HG03196 (cell line): ENCODE results near the gene EPN3.

Experiments
- ATAC-seq: cut with Tn5 transposase; IDR thresholded peaks from one replicate; pipeline ENCODE4 v1.9.1; 2021; ENCODE audit not compliant: unreplicated experiment

The EPN3 gene

DNA sequence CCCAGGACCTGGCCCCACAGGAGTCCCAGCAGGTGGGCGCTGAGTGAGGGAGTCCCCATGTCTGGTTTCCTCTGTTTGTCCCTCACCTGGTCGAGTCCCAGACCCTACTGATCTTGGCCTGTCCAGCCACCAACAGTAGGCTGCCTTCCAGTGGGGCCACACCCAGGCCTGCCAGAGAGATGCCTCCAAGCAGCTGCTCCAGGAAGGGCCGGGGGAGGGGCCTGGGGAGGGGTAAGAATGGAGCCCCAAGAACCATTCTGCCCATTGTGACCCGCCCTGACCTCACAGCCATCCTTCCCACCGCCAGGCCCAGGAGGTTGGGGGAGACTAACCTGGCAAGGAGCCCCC is 15.2 kb downstream of the EPN3 start:
- ATAC-seq, result no peak

DNA sequence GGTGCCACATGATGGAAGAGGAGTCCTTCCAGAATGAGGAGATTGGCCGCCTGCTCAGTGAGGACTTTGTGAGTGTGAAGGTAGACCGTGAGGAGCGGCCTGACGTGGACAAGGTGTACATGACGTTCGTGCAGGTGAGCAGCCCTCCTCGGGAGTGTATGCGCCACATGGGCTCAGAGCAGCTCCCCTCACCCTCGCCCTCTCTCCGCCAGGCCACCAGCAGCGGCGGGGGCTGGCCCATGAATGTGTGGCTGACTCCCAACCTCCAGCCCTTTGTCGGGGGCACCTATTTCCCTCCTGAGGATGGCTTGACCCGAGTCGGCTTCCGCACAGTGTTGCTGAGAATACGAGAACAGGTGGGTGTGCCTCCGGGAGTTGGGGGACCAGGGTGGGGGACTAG is 16.3 kb downstream of the EPN3 start:
- no peak for ATAC-seq

GRCh38 chr17:50549256-50549941 is 16.9 kb downstream of the EPN3 start:
- ATAC-seq, result no peak

- no peak for ATAC-seq
Measured at GRCh38 chr17:50549969-50550368, 17.4 kb downstream of the EPN3 start.

DNA sequence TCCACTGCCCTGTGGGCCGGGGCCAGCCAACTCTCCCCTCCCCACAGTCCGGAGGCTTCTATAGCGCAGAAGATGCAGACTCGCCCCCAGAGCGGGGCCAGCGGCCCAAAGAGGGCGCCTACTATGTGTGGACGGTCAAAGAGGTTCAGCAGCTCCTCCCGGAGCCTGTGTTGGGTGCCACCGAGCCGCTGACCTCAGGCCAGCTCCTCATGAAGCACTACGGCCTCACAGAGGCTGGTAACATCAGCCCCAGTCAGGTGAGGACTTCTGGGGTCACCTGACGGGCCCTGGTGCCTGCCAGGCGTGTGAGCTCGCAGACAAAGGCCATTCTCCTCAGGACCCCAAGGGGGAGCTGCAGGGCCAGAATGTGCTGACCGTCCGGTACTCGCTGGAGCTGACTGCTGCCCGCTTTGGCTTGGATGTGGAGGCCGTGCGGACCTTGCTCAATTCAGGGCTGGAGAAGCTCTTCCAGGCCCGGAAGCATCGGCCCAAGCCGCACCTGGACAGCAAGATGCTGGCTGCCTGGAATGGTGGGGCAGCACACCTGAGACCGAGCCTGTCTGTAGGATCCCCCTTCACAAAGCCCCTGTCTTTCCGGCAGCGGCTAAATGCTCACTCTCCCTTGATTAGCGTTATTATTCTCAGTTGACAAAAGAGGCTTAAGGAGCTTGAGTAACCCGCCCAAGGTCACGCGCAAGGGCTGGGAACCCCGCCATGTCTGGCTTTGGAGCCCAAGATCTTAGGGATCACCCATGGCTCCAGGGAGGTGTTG is 18.3 kb downstream of the EPN3 start:
- ATAC-seq, result no peak

- ATAC-seq, result no peak
Measured at GRCh38 chr17:50551433-50551815, 18.9 kb downstream of the EPN3 start.

GRCh38 chr17:50551884-50552283 is 19.3 kb downstream of the EPN3 start:
- no peak for ATAC-seq

GRCh38 chr17:50554201-50554600 is 21.7 kb downstream of the EPN3 start:
- no peak for ATAC-seq

GRCh38 chr17:50556803-50557202 is 24.3 kb downstream of the EPN3 start:
- ATAC-seq, result no peak

- no peak for ATAC-seq
Measured at GRCh38 chr17:50557630-50558029, 25.1 kb downstream of the EPN3 start.

- no peak for ATAC-seq
Measured at GRCh38 chr17:50558091-50558490, 25.6 kb downstream of the EPN3 start.

- ATAC-seq, result no peak
Measured at GRCh38 chr17:50558581-50558940, 26.0 kb downstream of the EPN3 start.

DNA sequence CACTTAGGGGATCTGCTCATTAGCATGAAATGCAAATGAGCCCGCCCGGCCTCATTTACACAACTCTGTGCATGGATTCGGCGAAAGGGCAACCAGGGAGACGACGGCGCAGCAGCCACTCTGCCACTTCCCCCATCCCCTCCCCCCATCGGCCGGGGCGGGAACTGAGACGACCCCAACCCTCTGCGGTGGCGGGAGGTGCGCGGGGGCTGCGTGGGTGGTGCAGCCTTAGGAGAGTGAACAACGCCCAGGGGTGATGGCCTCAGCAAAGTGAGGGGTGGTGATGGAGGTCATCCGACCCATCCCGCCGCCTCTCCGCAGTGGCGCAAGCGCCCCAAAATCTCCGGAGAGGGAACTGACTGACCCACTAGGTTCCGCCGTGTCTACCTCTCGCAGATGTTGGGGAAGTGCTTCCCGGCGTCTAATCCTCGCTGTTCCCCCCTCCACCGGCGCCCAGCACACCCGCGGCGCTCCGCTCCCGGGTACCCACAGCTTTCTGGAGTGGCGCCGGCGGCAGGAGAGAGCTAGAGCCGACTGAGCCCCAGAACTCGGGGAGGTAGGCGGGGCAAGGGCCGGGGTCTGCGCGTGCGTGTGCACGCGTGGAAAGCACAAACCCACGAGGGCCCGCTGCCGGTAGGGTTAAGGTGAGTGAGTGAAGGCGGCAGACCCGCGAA is 26.5 kb downstream of the EPN3 start:
- no peak for ATAC-seq

DNA sequence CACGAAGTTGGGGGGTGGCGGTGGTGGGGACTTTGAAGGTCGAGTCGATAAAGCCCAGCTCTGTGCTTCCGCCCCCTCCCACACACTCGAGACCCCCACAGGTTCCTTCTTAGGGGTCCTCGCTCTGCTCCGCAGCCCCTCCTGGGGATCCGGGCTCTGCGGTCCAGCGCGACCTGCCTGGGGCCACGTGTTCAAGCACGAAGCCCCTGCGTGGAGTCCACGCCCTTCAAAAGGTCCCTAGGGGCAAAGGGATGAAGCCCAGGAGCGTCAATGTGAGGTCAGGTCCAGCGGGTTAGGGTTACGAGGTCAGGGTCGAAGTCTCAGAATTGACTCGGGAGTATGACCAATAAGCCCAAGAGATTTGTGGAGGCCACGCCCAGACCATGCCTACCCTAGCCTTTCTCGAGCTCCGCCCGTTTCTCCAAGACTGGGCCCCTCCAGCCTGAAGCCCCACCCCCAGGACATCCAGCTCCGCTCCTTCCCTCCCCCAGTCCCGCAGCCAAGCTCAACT is 27.2 kb downstream of the EPN3 start:
- no peak for ATAC-seq

- peak; percentile 74 for ATAC-seq
Measured at GRCh38 chr17:50560185-50560824, 27.8 kb downstream of the EPN3 start, which contains the start of gene CACNA1G. CACNA1G (plus strand) TSS chr17:50560715; CDS start chr17:50561460, 745 bp downstream.

- no peak for ATAC-seq
Measured at GRCh38 chr17:50560931-50561745, 28.6 kb downstream of the EPN3 start.

- ATAC-seq, result no peak
Measured at GRCh38 chr17:50561746-50562141, 29.2 kb downstream of the EPN3 start.

GRCh38 chr17:50562242-50563091 is 29.9 kb downstream of the EPN3 start:
- no peak for ATAC-seq

DNA sequence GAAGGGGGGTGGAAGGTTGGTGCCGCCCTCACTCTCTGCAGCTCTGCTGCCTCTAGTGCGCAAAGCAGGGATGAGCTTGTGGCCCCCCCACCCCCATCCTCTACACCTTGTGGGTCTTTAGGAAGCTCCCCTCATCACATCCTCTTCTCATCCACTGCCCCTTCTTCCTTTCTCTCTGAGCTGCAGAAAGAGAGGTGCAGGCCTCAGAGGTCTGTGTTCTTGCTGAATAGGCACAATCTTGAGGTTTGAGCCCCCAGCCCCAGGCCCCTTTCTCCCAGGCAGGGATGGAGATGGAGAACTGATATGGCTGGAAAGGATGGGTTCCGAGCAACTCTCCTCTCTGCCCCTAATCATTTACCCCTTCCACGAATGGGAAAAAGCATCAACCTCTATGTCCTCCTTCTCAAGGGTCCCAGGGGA is 30.6 kb downstream of the EPN3 start:
- no peak for ATAC-seq

GRCh38 chr17:50564916-50565315 is 32.4 kb downstream of the EPN3 start:
- no peak for ATAC-seq
